ENCODE results near the gene ZNF200. TPM values are rescaled to one million over a fixed set of nuclear protein-coding genes. Genes with fewer than 3 reads are reported as not detected.
A peak's percentile ranks its signal among the peaks of the same experiment; 100 is the strongest.

The ZNF200 gene
- total and polyA plus RNA-seq, 2 of the 13 experiments (the other 11 are each of a cell fraction or from before 2014, with no cell fraction given) = 3.5 to 16.5 TPM

DNA sequence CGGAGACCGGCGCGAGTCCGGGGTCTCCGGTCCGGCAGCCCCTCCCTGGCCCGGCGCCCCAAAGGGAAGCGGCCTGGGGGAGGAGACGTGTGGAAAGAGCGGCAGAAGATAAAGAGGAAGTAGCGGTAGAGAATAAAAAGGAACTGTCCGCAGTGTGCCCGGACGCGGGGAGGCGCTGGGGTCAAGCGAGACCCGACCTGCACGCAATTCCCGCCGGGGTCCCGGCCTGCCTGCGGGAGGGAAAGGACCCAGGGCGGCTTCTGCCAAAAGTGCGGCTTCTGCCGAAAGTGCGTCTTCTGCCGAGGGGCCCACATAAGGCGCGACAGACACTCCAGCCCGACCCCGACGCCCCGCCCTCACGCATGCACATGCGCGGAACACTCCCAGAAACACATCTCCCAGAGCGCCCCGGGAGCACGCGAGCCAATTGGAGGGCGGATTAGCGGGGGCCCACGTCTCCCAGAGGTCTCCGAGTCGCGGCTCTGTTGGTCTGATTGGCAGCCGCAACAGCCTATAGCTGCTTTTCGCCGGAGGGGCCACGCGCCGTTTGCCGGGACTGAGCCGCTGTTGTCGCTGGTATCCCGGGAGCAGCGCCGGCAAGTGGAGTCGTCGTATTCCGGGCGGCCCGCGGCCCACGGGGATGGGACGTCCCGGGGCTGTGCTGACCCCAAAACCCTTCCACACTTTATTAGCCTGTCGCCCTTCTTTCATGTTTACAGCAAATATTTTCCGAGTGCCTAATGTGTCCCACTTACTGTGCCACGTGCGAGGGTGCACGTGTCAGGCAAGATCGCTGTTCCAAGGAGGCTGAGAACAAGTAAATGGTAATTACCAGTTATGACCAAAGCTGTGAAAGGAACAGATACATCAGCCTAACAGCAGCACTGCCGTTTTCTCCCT, 29.4 kb upstream of the ZNF200 start (continued):
- TF ChIP-seq ZBTB8A (CRISPR knock-in tag; IDR thresholded peaks at IDR 0.05; ENCODE audit: borderline replicate concordance, low read depth) = no peak
- peak; percentile 89 for TF ChIP-seq SPEN (CRISPR knock-in tag; IDR thresholded peaks at IDR 0.05; ENCODE audit: low read depth)
- no peak for TF ChIP-seq ZFP36 (IDR thresholded peaks at IDR 0.05; ENCODE audit: borderline replicate concordance, low read depth, low read length, partially characterized antibody)
- no peak; the same call in 1 of the 2 replicates for TF ChIP-seq KDM6A (CRISPR knock-in tag; IDR thresholded peaks at IDR 0.05; ENCODE audit: low read depth)
- TF ChIP-seq ZNF33B (CRISPR knock-in tag; IDR thresholded peaks at IDR 0.05) = no peak; the same call in 1 of the 2 replicates
- TF ChIP-seq, protein P1, sequence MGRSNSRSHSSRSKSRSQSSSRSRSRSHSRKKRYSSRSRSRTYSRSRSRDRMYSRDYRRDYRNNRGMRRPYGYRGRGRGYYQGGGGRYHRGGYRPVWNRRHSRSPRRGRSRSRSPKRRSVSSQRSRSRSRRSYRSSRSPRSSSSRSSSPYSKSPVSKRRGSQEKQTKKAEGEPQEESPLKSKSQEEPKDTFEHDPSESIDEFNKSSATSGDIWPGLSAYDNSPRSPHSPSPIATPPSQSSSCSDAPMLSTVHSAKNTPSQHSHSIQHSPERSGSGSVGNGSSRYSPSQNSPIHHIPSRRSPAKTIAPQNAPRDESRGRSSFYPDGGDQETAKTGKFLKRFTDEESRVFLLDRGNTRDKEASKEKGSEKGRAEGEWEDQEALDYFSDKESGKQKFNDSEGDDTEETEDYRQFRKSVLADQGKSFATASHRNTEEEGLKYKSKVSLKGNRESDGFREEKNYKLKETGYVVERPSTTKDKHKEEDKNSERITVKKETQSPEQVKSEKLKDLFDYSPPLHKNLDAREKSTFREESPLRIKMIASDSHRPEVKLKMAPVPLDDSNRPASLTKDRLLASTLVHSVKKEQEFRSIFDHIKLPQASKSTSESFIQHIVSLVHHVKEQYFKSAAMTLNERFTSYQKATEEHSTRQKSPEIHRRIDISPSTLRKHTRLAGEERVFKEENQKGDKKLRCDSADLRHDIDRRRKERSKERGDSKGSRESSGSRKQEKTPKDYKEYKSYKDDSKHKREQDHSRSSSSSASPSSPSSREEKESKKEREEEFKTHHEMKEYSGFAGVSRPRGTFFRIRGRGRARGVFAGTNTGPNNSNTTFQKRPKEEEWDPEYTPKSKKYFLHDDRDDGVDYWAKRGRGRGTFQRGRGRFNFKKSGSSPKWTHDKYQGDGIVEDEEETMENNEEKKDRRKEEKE (IDR thresholded peaks at IDR 0.05) = no peak
- TF ChIP-seq, protein P2, sequence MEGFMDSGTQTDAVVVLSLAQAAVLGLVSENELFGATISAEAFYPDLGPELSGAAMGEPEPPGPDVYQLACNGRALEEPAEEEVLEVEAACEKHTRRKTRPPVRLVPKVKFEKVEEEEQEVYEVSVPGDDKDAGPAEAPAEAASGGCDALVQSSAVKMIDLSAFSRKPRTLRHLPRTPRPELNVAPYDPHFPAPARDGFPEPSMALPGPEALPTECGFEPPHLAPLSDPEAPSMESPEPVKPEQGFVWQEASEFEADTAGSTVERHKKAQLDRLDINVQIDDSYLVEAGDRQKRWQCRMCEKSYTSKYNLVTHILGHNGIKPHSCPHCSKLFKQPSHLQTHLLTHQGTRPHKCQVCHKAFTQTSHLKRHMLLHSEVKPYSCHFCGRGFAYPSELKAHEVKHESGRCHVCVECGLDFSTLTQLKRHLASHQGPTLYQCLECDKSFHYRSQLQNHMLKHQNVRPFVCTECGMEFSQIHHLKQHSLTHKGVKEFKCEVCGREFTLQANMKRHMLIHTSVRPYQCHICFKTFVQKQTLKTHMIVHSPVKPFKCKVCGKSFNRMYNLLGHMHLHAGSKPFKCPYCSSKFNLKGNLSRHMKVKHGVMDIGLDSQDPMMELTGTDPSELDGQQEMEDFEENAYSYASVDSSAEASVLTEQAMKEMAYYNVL (CRISPR knock-in tag; IDR thresholded peaks at IDR 0.05; ENCODE audit: borderline replicate concordance) = peak; percentile 82; the same call in 1 of the 2 replicates
- TF ChIP-seq KLF12 (CRISPR knock-in tag; IDR thresholded peaks at IDR 0.05; ENCODE audit: borderline replicate concordance) = no peak
- TF ChIP-seq HDAC1 (CRISPR knock-in tag; IDR thresholded peaks at IDR 0.05) = no peak; the same call in none of the 2 replicates
- no peak for TF ChIP-seq ZNF530 (CRISPR knock-in tag; IDR thresholded peaks at IDR 0.05; ENCODE audit: low read depth)
- TF ChIP-seq, protein P3, sequence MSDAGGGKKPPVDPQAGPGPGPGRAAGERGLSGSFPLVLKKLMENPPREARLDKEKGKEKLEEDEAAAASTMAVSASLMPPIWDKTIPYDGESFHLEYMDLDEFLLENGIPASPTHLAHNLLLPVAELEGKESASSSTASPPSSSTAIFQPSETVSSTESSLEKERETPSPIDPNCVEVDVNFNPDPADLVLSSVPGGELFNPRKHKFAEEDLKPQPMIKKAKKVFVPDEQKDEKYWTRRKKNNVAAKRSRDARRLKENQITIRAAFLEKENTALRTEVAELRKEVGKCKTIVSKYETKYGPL (CRISPR knock-in tag; IDR thresholded peaks at IDR 0.05) = no peak
- TF ChIP-seq ATF7 (IDR thresholded peaks at IDR 0.05) = no peak
- TF ChIP-seq ATF7 (CRISPR knock-in tag; IDR thresholded peaks at IDR 0.05) = no peak
- TF ChIP-seq U2AF1 (optimal IDR thresholded peaks at IDR 0.05; ENCODE audit: low read depth, low read length) = no peak
- TF ChIP-seq, protein P4, sequence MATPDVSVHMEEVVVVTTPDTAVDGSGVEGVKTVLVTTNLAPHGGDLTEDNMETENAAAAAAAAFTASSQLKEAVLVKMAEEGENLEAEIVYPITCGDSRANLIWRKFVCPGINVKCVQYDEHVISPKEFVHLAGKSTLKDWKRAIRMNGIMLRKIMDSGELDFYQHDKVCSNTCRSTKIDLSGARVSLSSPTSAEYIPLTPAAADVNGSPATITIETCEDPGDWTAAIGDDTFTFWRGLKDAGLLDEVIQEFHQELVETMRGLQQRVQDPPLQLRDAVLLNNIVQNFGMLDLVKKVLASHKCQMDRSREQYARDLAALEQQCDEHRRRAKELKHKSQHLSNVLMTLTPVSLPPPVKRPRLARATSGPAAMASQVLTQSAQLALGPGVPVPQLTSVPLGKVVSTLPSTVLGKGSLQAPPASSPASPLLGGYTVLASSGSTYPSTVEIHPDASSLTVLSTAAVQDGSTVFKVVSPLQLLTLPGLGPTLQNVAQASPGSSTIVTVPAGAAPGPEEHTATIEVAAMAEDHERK (CRISPR knock-in tag; IDR thresholded peaks at IDR 0.05; ENCODE audit: low read depth) = peak; percentile 32; the same call in 1 of the 2 replicates
- no peak for TF ChIP-seq SMC3 (IDR thresholded peaks at IDR 0.05; ENCODE audit: low read length)
- TF ChIP-seq ZNF749 (CRISPR knock-in tag; IDR thresholded peaks at IDR 0.05; ENCODE audit: borderline replicate concordance) = no peak
- TF ChIP-seq ZFP36L1 (CRISPR knock-in tag; IDR thresholded peaks at IDR 0.05) = no peak
- TF ChIP-seq ZNF768 (CRISPR knock-in tag; IDR thresholded peaks at IDR 0.05) = peak; percentile 29; the same call in 1 of the 2 replicates
- no peak for TF ChIP-seq NCOA5 (CRISPR knock-in tag; IDR thresholded peaks at IDR 0.05)
- no peak for TF ChIP-seq ZNF75D (CRISPR knock-in tag; IDR thresholded peaks at IDR 0.05; ENCODE audit: borderline replicate concordance)
- peak; percentile 92 for TF ChIP-seq THAP11 (CRISPR knock-in tag; IDR thresholded peaks at IDR 0.05)
- peak; percentile 34 for TF ChIP-seq YY1 (IDR thresholded peaks at IDR 0.05; ENCODE audit: insufficient read depth, insufficient replicate concordance, low read depth, low read length)

All from HepG2 (cell line).